NCI-H1436 treated with DMSO at 0.1 percent for 48 hours (cell line): ENCODE measurements around the gene SH2D3A.

ENCODE experiments used
- DNase-seq: peaks from one replicate; lab custom pipeline; 2025; lab: John Stamatoyannopoulos, UW

SH2D3A gene

GRCh38 chr19:6737873-6738786 lies 29.1 kb downstream of the SH2D3A start:
- DNase-seq = peak; percentile 65

DNA sequence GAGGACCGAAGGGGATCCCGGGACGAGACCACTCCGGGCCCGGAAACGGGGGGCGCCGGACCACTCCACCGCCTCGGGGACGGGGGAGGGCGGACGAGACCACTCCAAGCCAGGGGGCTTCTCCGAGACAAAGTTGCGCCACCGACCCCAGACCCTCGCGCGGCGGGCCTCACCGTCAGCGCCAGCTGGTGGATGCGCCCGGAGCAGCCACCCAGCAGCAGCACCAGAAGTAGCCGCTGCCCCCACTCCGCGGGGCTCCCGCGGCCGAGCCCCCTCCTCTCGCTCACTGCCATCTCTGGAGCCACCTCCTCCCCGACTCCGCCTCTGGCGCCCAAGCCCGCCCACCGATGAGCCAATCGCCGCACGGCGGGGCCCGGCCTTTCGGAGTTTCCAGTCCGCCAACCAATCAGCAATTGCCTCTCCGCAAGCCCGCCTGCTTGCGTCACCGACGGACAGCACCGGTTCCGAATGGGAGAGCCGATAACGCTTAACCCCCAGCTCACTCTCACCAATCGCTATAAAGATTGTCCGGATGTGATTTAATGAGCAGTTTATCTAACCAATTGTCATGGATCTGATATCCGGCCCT lies 29.9 kb downstream of the SH2D3A start, which contains the start of gene GPR108:
GPR108 (minus strand) TSS at position 297 of the 589 bp plus-strand sequence; CDS start at position 293, 4 bp downstream.
- peak; percentile 100 for DNase-seq

- peak; percentile 23 for DNase-seq
Observed at GRCh38 chr19:6736917-6737283, 30.3 kb downstream of the SH2D3A start.

GRCh38 chr19:6736169-6736916 lies 30.9 kb downstream of the SH2D3A start:
- peak; percentile 13 for DNase-seq

DNA sequence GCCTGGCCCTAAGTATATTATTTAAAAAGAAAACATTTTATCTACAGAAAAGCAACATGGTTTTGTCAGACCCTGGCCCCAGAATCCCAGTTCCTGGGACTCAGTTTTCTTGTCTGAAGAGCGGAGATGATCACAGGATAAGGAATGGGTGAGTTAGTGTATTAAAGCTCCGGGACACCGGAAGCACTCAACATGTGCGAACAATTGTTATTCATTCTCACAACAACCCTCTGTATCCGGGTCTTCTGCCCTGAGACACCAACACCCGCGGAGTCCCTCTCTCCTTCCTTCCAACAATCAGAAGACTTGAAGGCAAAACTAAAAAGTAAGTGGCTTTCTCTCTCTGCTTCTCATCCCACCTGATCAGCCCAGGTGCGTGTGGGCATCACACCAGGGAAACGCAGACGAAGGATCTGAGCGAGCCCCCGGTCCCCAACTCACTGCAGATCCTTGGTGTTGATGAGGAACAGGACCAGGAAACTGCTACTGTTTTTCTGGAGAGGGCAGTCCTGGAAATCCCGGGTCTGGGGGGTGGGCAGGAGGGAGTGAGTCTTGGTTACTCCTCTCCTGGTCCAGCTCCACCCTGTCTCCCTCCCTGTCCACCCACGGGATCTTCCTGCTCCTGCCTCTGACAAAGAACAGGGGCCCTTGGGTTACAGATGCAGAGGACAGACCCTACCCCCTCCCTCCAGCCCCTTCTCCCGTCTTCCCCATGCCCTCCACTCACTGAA lies 31.9 kb downstream of the SH2D3A start:
- DNase-seq = no peak

- no peak for DNase-seq
Observed at GRCh38 chr19:6734096-6734696, 33.0 kb downstream of the SH2D3A start.

- no peak for DNase-seq
Observed at GRCh38 chr19:6733338-6734095, 33.7 kb downstream of the SH2D3A start.

- DNase-seq = no peak
Observed at GRCh38 chr19:6732803-6733337, 34.4 kb downstream of the SH2D3A start.

- no peak for DNase-seq
Observed at GRCh38 chr19:6731822-6732221, 35.4 kb downstream of the SH2D3A start.

GRCh38 chr19:6730941-6731670 lies 36.1 kb downstream of the SH2D3A start:
- no peak for DNase-seq

- no peak for DNase-seq
Observed at GRCh38 chr19:6730153-6730804, 37.0 kb downstream of the SH2D3A start.

DNA sequence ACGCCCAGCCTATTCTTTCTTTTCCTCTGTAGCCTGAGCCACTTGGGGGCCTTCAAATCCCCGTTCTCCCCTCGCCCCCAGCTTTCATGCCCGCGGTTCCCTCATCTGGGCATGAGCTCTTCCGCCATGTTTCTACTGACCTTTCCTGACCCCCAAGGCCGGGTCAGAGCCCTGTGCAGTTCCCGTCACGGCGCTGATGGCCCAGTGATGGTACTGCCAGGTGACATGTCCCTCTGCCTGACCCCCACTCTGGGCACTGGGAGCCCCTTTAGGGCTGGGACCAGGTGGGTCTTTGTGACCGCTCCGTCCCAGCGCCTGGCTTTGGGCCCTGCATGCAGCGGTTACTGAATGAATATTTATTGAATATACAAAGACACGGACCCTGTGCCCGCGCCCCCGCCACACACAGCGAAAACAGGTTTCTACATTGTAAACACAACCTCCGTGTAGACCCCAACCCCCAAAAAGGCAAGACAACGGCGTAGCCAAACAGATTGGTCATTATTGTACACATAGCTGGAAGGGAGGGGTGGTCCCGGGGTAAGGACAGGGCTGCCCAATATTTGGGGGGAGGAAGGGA lies 37.6 kb downstream of the SH2D3A start:
- no peak for DNase-seq

DNA sequence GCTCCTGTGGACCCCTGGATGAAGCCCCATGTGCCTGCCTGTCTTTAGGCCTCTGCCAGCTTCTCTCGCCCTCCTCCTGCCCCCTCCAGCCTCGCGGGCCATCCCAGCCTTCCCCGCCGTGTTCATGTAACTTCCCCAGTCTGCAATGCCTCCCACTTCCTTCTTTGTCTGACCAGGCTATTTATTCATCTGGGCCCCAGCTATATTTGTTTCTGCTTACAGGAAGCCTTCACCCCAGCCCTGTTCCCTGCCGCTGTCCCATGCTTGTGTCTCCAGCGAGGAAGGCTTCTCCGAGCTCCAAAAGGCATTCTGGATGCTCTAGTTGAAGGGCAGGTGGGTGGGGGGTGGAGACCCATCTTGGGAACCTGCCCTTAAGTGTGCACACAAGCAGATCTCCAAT lies 38.9 kb downstream of the SH2D3A start:
- no peak for DNase-seq

DNA sequence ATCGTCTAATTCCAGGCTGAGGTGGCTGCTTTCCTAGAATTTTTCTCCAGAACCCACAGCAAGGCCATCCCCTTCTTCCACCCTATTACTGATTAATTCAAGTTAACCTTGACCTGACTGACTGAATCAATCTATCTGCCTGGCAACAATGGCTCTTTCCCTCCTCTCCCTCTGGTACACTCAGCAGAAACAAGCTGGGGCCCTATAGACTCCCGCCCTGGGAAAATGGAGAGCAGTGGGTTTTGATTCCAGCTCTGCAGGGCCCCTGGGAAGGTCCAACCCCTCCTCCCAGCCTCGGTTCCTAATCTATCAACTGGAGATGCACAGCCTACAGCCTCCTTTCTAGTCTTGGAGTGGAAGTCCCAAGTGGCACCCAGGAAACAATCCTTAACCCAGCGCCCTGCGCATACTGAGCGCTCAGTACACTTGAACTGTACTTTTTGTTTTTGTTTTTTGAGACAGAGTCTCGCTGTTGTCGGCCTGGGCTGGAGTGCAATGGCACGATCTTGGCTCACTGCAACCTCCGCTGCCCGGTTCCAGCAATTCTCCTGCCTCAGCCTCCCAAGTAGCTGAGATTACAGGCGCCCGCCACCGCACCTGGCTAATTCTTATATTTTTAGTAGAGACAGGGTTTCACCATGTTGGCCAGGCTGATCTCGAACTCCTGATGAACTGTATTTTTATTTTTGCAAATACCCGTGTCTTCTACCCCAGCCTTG lies 41.6 kb downstream of the SH2D3A start:
- no peak for DNase-seq

- DNase-seq = no peak
Observed at GRCh38 chr19:6724631-6725492, 42.4 kb downstream of the SH2D3A start.

DNA sequence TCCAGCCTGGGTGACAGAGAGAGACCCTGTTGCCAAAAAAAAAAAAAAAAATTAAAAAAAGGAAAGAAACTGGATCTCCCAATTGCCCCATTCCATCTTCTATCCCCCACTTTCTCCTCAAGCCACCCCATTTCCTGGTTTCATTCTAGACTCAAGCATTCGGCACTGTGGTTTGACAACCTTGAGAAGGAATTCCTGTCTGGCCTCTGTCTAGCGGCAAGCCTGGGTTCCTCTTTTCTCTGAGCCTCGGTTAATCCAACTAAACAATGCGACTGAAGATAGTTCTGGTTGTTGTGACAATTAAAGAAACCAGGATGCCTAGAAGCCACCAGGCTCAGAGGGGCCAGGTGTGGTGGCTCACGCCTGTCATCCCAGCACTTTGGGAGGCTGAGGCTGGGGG lies 43.5 kb downstream of the SH2D3A start:
- no peak for DNase-seq

DNA sequence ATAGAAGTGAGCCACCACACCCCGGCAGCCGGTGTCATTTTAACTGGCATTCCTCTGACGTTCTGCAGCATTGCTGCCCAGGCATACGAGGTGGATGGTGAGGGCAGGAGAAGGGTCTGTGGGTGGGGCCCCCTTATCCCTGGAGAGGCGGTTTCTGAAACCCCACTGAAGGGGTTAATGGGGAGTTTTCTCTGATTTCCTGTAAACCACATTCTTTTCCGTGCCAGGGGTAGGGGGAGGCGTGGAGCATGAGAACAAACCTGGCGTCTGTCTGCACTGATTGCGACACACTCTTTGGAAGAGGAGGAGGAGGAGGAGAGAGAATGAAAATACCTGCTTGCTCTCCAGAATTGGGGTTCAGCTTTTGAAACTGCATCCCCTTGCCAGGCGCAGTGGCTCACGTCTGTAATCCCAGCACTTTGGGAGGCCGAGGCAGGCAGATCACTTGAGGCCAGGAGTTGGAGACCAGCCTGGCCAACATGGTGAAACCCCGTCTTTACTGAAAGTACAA lies 44.1 kb downstream of the SH2D3A start:
- DNase-seq = no peak
